MM.1S (cell line): ENCODE data around the gene NTRK3.

Experiments used
- DNase-seq: peaks from one replicate; pipeline ENCODE4 v3.0.0-alpha.2; 2015
- H2AFZ ChIP-seq: fragments of 300-600 bp; sonication (generic); 2 replicates; pipeline ENCODE4 v1.6.0; 2016; ENCODE audit warnings: antibody characterized with exemption, low read length
- H3F3A ChIP-seq: fragments of 300-600 bp; sonication (generic); 2 replicates; pipeline ENCODE4 v1.6.1; 2016; ENCODE audit warnings: mild to moderate bottlenecking, antibody characterized with exemption, low read length, moderate library complexity, mixed read lengths; ENCODE audit not compliant: insufficient read depth
- H3K27ac ChIP-seq: fragments of 300-600 bp; sonication (generic); 2 replicates; pipeline ENCODE4 v1.5.1; 2016; ENCODE audit warnings: mild to moderate bottlenecking, low read length
- H3K27me3 ChIP-seq: fragments of 300-600 bp; sonication (generic); replicated peaks from 2 replicates; pipeline ENCODE4 v1.6.0; 2016; ENCODE audit warnings: low read length; ENCODE audit not compliant: insufficient read depth
- H3K36me3 ChIP-seq: fragments of 300-600 bp; sonication (generic); replicated peaks from 2 replicates; pipeline ENCODE4 v1.6.1; 2016; ENCODE audit warnings: mild to moderate bottlenecking, low read length, mixed read lengths; ENCODE audit not compliant: insufficient read depth
- H3K4me1 ChIP-seq: fragments of 300-600 bp; sonication (generic); 2 replicates; pipeline ENCODE4 v1.6.1; 2016; ENCODE audit warnings: low read length, mixed read lengths
- H3K4me2 ChIP-seq: fragments of 300-600 bp; sonication (generic); 2 replicates; pipeline ENCODE4 v1.6.0; 2016; ENCODE audit warnings: low read depth, low read length
- H3K4me3 ChIP-seq: fragments of 300-600 bp; sonication (generic); 2 replicates; pipeline ENCODE4 v1.5.1; 2016; ENCODE audit warnings: low read length, mixed read lengths
- H3K79me2 ChIP-seq: fragments of 300-600 bp; sonication (generic); 2 replicates; pipeline ENCODE4 v1.6.1; 2016; ENCODE audit warnings: mixed run types, low read length, mixed read lengths
- H3K9ac ChIP-seq: fragments of 300-600 bp; sonication (generic); 2 replicates; pipeline ENCODE4 v1.6.1; 2016; ENCODE audit warnings: low read length, mixed read lengths
- H3K9me2 ChIP-seq: fragments of 300-600 bp; sonication (generic); replicated peaks from 2 replicates; pipeline ENCODE4 v1.6.1; 2016; ENCODE audit warnings: mild to moderate bottlenecking, low read length, mixed read lengths; ENCODE audit not compliant: insufficient read depth
- H3K9me3 ChIP-seq: fragments of 300-600 bp; sonication (generic); replicated peaks from 2 replicates; pipeline ENCODE4 v1.6.1; 2016; ENCODE audit warnings: mild to moderate bottlenecking, low read length, mixed read lengths; ENCODE audit not compliant: insufficient read depth
- H4K20me1 ChIP-seq: fragments of 300-600 bp; sonication (generic); 2 replicates; pipeline ENCODE4 v1.6.1; 2016; ENCODE audit warnings: mild to moderate bottlenecking, low read length, moderate library complexity, mixed read lengths; ENCODE audit not compliant: insufficient read depth
- EZH2 ChIP-seq: fragments of 300-600 bp; sonication (generic); optimal IDR thresholded peaks from 2 replicates; pipeline ENCODE3; 2017; ENCODE audit warnings: low read depth, mild to moderate bottlenecking, antibody characterized with exemption, low read length, mixed read lengths
- EZH2phosphoT487 ChIP-seq: fragments of 300-600 bp; sonication (generic); IDR thresholded peaks from 2 replicates; pipeline ENCODE4 v1.6.1; 2018; ENCODE audit warnings: antibody characterized with exemption, low read length
- TF ChIP-seq, protein P1 (sequence below): fragments of 300-600 bp; sonication (generic); IDR thresholded peaks from 2 replicates; pipeline ENCODE4 v1.5.1; 2016; ENCODE audit warnings: antibody characterized with exemption, low read length, mixed read lengths

NTRK3 gene

DNA sequence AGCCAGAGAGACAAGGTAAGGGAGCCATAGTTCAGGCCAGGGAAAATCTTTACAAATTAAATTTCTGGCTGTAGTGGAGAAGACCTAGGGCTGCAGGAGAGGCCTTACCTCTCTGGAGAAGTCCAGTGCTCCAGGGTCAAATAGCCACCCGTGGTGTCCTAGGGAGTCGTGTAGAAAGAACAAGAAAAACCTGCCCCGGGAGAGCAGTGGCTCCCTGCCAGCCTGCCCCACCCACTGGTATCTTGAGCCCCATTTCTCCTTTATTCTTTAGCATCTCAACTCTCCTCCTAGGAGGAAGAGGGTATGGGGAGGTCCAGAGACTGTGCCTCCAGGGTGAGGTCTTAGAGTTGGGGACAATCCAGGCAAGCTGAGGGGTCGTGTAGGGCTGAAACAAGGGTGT, 32.1 kb upstream of the NTRK3 start:
- Histone ChIP-seq H3K9me3 (no peaks in the 10 kb centered on the region), H3F3A (no peaks in the 10 kb centered on the region), H3K4me3 (no peak overlapping the region), H3K27ac (no peak overlapping the region), H2AFZ (no peak overlapping the region), H3K4me1 (no peaks in the 10 kb centered on the region), H3K79me2 (no peaks in the 10 kb centered on the region), H3K27me3 (no peaks in the 10 kb centered on the region), H3K36me3 (no peaks in the 10 kb centered on the region), H3K9me2 (no peaks in the 10 kb centered on the region), H4K20me1 (no peaks in the 10 kb centered on the region), H3K4me2 (no peak overlapping the region), H3K9ac (no peak overlapping the region)
- no peak for DNase-seq
- TF ChIP-seq EZH2 (no peak), EZH2phosphoT487 (no peak)
- TF ChIP-seq, protein P1, sequence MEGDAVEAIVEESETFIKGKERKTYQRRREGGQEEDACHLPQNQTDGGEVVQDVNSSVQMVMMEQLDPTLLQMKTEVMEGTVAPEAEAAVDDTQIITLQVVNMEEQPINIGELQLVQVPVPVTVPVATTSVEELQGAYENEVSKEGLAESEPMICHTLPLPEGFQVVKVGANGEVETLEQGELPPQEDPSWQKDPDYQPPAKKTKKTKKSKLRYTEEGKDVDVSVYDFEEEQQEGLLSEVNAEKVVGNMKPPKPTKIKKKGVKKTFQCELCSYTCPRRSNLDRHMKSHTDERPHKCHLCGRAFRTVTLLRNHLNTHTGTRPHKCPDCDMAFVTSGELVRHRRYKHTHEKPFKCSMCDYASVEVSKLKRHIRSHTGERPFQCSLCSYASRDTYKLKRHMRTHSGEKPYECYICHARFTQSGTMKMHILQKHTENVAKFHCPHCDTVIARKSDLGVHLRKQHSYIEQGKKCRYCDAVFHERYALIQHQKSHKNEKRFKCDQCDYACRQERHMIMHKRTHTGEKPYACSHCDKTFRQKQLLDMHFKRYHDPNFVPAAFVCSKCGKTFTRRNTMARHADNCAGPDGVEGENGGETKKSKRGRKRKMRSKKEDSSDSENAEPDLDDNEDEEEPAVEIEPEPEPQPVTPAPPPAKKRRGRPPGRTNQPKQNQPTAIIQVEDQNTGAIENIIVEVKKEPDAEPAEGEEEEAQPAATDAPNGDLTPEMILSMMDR, result no peak

DNA sequence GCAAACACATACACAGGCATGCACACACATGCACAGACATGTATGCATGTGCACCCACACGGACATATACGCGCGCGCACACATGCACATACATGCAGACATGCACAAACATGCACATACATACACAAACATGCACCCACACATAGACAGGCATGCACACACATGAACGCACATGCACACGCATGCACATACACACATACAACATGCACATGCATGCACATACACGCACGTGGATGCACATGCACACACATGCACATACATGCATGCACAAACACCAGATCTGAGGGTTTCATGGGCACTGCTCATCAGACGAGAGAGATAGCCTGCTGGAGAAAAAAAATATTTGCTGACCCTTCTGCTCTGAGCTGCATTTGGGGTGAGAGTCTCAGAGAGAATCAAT, 31.7 kb upstream of the NTRK3 start:
- H3K27me3 ChIP-seq, result no peaks in the 10 kb centered on the region
- H3F3A ChIP-seq, result no peaks in the 10 kb centered on the region
- H3K27ac ChIP-seq, result no peak overlapping the region
- H2AFZ ChIP-seq, result no peak overlapping the region
- no peaks in the 10 kb centered on the region for H4K20me1 ChIP-seq
- H3K4me2 ChIP-seq, result no peak overlapping the region
- H3K9me3 ChIP-seq, result no peaks in the 10 kb centered on the region
- no peak overlapping the region for H3K4me3 ChIP-seq
- H3K4me1 ChIP-seq, result no peaks in the 10 kb centered on the region
- TF ChIP-seq EZH2phosphoT487 (no peak), EZH2 (no peak)
- TF ChIP-seq, protein P1, result no peak
- no peak overlapping the region for H3K9ac ChIP-seq
- no peaks in the 10 kb centered on the region for H3K9me2 ChIP-seq
- no peaks in the 10 kb centered on the region for H3K36me3 ChIP-seq
- no peaks in the 10 kb centered on the region for H3K79me2 ChIP-seq
- DNase-seq, result no peak

DNA sequence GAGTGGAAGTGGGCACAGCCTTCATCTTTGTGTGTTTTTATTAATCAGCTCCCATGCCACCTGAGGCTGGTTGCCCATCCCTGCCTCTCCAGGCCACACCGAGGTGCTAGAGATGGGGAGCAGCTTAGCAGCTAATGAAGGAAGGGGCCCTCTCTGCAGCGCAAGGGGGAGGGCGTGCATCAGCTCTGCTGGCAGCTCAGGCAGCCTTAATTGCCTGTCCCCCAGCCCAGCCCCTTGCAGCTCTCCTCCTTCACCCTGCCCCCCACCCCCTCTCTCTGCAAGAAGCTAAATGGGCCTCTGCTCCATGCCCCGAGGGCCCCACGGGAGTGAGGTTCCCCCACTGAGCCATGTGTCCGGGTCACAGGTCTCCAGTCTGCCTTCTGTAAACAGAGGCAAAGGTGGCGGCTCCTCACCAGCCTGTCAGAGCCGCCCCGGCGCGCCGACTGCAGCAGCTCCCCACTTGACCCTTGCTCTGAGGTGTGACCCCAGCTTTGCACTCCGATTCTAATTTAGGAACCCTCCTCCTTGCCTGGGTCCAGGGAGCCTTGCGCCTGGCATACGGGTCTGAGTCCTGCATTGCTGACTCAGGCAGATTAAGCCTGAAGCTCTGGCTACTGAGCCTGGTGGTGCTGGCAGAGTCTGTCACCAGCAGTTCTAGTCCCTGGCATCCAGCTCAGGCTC, 27.9 kb upstream of the NTRK3 start:
- TF ChIP-seq EZH2 (no peak), EZH2phosphoT487 (no peak)
- TF ChIP-seq, protein P1, result no peak
- H3K4me2 ChIP-seq, result no peak overlapping the region

More for the DNA sequence above, 27.9 kb upstream of the NTRK3 start:
- Histone ChIP-seq H3K9me3 (no peaks in the 10 kb centered on the region), H3F3A (no peaks in the 10 kb centered on the region), H3K27ac (no peak overlapping the region), H3K27me3 (no peaks in the 10 kb centered on the region), H4K20me1 (no peaks in the 10 kb centered on the region), H3K9ac (no peak overlapping the region), H3K9me2 (no peaks in the 10 kb centered on the region), H2AFZ (no peak overlapping the region), H3K4me3 (no peak overlapping the region), H3K79me2 (no peaks in the 10 kb centered on the region), H3K36me3 (no peaks in the 10 kb centered on the region), H3K4me1 (no peaks in the 10 kb centered on the region)
- no peak for DNase-seq
